GM19193 (cell line): ENCODE results near the gene ABTB1.

Experiments
- POLR2A ChIP-seq: IDR thresholded peaks from 4 replicates; pipeline ENCODE4 v1.6.1; 2011; ENCODE audit not compliant: insufficient read depth, insufficient read length; ENCODE audit errors: extremely low read depth

The ABTB1 gene

DNA sequence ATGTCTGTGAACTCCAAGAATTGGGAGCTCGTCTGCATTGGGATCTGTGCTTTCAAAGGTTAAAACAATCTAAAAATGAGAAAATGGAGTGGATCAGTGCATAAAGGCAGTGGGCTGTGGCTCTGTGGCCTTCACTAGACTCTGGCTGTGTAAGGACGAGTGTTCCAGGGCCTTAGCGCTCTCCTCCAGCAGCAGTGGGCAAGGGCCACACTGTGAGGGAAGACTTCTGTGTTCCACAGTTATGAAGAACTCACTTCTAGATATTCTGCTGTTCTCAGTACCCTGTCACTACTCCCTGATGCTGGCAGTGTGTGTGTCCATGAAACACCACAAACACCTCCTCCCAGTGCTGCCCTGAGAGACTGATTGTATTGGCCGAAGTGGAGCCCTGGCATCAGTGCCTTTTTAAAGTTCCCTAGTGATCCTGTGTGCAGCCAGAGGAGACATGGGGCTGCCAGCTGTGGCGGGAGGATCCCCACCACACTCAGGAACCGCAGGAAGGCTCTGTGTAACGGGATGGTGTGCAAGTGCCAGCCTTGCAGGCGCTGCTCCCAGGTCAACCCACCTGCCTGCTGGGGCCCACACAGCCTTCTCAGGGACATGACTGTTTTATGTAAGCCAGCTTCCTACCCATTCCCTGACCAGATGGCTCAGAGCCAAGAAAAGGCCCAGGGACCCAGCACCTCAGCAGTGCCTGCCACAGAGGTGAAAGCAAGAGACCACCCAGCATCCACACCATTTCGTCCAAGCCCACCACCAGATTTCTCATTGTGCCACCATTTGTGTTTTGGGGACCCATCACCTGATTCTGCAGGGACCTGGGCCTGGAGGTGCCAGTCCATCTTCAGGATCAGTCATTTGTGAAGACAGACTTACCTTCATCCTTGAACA lies 40.4 kb downstream of the ABTB1 start:
- TF ChIP-seq POLR2A, result no peak

DNA sequence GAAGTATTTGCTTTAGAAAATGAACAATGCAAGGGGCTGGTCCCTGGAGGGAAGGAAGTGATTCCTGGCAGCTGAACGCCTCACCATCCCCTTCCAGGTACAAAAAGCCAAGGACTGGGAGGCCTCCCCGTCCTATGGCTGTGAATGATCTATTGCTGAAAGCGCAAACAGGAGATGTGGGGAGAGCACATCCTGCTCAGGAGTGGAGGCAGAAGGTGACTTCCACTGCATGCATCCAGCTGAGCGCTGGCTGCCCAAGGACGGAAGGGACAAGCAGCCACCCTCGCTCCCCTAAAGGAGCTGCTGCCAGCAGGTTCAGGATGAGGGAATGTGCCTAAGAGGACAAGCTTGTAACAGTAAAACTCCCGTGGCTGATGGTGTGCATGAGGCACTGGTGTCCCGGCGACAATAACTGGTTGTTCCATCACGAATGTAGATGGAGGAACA lies 41.4 kb downstream of the ABTB1 start:
- no peak for TF ChIP-seq POLR2A

DNA sequence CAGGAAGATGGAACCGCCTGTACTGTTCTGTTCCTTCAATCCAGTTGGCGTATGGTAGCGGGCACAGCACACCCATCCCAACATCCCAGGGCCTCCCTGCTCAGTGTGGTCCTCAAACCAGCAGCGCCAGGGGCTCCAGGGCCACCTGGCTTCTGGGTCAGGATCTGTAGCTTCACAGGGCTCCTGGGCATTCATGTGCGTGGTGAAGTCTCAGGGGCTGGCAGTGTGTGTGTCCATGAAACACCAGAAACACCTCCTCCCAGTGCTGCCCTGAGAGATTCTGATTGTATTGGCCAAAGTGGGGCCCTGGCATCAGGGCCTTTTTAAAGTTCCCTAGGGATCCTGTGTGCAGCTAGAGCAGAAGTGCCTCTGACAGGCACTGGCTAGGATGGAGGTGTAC lies 42.1 kb downstream of the ABTB1 start:
- TF ChIP-seq POLR2A, result no peak

DNA sequence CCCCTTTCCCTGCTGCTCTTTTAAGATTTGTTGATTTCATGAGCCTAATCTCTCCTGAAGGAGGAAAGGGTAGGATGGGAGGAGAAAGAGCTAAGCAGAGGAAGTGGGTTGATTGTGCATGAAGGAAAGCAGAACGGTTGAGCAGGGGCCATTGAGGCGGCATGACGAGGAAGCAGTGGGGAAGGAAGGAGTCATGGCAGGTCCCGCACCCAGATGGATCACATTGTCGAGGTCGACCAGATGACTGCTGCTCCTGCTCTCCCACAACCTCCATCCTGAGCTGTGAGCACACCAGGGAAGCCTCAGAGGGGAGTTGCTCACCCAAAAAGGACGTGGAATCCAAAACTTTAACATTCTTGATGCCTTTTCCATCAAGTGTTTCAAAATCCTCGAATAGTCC lies 42.8 kb downstream of the ABTB1 start:
- TF ChIP-seq POLR2A, result no peak

DNA sequence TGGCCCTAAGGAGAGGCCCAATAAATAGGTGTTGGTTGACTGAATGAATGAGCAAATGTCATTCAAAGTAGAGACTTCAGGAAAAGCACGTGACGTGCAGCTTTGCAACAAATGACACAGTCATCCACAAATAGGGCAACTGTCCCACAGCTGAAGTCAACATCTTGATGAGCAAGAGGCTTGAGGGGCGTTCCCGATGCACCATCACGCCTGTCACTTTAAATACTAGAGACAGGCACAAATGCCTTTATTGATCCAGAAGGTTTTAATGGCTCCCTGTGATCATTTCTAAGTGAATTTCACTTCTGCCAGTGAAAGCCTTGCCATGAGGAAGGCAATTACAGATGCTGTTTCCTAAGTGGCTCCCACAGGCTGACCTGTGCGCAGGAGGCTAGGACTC lies 43.6 kb downstream of the ABTB1 start:
- TF ChIP-seq POLR2A, result no peak

DNA sequence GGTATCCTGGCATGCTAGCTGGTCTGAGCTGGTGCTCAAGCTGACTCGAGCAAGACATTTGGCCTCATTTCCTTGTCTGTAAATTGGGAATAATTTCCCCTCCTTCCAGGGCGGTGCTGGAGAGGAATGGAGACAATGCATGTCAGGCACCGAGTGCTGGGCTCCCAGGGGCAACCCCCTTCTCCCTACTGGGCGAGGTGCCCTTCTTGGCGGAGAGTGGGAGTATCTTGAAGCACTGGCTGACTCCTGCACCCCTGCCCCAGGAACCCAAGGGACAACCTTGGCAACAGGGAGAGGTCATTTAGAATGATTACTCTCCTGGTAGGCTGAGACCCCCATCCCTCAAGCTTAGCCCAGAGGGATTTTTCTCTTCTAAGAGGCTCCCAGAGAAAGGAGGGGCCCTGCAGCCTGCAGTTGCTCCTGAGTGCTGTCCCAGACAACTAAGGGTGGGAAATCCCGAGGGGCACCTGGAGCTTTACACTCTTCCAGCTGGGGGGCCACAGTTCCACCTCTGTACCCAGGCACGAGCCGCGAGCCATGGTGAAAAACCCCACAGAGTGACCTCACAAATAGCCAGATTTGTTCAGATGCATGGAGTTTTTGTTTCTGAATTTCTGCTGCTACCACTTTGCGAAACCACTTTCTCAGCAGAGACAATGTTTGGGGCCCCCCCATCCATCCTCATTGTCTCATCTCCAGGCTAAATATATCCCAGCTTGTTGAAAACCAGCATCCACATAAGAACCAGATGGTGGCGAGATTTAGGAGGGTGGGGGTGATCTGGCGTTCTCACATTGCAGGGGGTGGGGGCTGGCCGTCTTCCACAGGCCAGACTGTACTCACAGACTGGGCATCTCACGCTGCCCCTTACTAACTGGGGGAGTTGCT lies 44.8 kb downstream of the ABTB1 start:
- TF ChIP-seq POLR2A, result no peak

DNA sequence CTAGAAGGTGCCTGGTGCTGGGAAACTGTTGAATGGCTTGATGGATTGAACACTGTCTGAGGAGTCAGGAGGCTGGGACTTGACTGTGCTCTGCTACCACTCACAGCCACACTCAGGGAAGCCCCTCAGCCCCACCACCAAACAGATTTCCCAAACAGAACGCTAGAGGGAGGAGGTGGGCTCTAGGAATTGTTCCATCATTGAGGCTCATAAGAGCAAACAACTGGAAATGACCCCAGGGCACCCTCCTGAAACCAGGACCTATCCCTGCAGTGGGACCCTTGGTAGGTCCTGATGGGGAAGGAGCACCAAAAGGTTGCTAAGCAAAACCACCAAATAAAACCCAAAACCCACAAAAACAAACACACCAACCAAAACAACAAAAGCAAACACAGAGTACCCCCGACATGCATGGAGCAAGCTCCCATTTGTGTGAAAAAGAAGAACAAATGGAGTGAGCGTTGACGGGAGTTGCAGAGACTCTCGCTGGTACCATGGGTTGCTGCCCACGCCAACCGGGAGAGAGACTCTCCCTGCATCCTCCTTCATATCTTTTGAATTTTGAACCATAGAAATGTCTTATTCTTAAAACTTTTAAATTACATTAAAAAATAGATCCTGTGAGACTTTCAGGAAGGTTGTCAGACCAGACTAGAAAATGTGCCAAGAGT lies 45.6 kb downstream of the ABTB1 start:
- TF ChIP-seq POLR2A, result no peak

DNA sequence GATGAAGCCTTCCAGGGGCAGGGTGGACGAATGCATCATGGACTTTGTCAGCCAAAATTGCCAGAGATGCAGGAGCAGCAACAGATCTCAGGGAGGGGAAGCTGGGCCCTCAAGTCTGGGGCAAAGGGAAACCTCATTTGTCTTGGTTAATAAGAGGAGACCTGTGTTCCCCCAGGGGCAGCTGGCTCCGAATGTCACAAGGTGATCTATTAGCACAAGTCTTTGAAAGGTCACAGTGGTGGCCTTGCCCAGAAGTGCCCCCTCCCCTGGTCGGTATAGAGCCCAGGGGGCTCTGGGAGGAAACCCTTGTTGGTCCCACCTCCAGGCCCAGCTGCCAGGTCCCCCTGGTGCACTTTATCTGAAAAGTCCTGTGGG lies 46.2 kb downstream of the ABTB1 start:
- no peak for TF ChIP-seq POLR2A

DNA sequence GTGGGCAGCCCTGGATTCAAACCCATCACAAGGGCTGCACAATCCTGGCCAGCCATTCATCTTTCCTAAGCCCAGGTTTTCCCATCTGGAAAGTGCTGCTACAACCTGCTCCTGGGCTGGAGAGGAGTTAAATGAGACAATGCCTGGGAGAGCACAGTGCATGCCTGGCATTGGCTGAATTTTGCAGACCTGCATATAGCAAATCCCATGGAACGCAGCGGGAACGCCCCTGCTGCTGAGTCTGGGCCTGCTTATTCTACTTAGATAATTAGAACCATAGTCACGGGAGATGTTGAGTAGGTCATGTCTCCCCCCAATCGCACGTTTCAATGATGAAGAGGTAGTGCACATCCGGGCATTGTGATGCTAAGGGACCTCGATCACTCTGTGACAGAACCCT lies 46.6 kb downstream of the ABTB1 start:
- no peak for TF ChIP-seq POLR2A

DNA sequence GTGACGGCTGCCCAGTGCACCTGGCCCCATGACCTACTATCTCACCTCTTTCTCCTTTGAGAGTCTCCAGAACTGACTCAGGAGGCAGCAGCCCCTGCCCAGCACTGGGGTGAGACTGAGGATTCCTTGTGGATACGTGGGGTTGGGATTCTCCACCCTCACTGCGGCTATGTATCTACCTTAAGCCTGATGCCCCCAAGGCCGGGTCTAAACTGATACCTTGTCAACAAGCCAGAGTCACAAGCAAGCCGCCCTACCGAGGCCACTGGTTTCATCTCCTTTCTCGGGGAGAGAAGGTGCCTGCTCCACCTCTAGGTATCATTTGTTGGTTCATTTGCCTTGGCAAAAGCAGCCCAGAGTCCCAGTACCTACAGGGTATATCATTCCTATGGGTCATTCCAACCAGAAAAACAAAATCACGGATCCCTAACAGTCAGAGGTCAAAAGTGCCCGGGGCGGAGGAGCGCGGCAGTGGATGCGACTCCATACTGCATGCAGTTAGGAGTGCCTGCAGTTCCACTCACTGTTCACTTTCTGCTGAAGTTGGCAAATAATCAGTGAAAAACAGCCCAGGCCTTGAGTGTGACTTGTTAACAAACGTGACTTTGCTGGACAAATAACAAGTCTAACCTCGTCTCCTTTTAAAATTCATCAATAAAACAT lies 47.5 kb downstream of the ABTB1 start:
- TF ChIP-seq POLR2A, result no peak

DNA sequence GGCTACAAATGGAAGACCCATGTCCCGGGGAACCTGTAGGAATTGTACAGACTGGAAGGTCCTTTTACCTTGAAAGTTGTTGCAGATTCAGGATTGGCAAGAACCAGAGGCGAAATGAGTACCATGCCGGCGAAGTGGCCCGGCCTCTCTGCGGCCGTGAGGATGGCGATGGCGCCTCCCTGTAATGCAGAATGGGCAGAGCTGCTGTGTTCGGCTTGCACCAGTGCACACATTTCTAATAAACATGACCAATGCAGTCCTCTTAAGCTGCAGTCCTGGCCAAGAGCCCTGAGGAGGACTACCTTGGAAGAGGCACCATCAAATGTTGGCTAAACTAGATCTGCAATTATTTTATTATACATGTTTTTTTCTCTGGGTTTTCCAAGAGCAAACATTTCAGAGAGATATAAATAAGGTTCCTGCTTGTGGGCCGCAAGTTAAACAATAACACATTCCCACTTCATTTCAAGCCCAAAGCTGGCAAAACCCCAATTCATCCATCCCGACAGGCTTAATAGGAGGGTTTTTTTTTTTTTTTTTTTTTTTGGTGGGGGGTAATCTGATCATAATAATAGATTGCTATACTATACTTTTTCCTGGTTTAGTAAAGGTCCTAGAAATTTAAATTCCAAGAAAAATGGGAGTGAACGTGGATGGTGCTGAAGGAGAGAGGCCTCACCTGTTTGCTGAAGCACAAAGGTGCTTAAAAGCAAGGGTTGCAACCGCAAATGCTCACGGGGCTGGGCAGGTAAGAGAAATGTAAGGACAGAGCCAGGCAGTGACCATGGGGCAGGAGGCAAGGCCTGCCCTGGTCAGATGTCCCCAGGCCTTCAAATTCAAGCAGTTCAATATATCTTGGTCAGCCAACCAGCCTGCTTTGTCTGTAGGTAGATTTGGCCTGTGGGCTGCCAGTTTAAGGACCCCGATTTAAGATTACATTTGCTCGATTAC lies 48.5 kb downstream of the ABTB1 start:
- no peak for TF ChIP-seq POLR2A

DNA sequence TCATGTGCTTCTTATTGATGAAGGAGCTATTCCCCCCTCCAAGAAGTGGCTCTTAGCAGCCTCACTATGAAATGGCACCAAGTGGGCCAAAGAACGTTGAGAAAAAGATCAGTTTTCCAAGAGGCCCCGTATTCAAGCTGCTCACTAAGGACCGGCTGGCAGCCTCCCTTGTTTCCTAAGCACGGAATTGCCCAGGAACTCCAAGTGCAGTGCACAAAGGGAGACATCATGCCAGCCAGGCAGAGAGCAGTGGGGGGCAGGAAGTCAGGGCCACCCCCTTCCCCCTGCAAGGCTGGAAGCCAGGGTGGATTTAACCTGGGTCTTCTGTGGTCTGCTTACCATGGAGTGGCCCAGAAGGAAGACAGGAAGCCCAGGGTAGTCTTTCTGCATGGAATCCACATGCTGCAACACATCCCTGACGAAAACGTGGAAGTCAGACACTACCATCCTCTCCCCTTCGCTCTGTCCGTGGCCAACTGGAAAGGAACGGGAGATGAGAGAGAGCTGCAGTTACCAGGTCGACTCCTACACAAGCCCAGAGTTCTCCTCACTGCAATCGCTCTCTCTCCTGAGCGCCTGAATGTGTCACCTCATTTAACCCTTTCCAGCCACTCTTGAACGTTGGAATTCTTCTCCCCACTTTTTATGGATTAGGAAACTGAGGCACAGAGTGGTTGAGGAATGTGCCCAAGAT lies 49.5 kb downstream of the ABTB1 start:
- TF ChIP-seq POLR2A, result no peak

DNA sequence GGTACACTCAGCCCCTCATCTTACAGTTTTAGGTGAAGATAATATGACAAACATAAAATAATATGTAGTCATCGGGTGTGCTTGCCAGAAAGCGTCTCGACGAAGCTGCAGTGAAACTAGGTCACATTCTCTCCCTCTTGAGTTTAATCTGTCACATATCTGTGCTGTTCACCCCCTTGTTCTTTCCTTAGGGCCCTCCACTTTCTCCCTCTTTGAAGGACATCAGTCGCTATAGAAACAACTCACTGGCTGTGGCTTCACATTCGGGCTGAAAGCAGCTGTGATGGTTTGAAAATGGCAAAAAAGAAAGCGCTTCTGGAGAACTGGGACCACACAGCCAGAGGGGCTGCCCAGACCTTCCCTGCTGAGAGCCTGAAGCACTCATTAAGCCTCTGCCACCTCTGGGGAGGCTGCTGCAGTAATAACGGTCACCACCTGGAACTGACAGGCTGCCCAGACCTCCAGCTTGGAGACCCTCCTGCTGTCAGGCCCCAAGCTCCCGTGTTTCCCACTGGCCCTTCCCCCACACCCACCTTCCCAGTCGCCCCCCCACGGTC lies 50.3 kb downstream of the ABTB1 start:
- no peak for TF ChIP-seq POLR2A

DNA sequence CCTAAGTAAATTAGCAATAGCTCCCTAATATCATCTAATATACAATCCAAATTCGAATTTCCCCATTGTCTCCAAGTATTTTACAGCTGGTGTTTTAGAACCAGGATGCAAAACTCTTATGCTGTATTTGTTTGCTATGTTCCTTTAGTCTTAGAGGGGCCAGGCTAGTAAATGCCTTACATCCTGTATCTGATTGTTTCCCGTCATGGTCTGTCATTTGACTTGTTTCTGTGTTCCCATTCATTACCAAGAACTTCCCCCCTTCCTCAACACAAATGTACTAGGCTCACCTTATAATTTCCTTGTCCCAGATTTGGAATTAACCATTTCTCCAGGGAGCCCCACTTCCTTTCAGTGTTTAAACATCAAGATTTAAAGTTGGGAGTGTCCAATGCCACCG lies 54.1 kb downstream of the ABTB1 start:
- TF ChIP-seq POLR2A, result no peak
